Measurements from ENCODE around the gene HLA-DPA1. TPM values are rescaled to one million over a fixed set of nuclear protein-coding genes. Genes with fewer than 3 reads are reported as not detected.

HLA-DPA1 gene
- total and polyA plus RNA-seq, 2 donors (not counting 1 experiment from before 2014, with no cell fraction given): 1.5 to 9.1 TPM

DNA sequence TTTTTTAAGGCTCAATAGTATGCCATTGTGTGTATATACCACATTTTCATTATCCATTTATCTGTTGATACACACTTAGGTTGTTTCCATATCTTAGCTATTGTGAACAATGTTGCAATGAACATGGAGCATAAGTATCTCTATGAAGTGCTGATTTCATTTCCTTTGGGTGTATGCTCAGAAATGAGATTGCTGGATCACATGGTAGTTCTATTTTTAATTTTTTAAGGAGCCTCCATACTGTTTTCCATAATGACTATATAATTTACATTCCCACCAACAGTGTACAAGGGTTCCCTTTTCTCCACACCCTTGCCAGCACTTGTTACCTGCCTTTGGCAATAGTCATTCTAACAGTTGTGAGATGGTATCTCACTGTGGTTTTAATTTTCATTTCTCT, 48.9 kb downstream of the HLA-DPA1 start:
- no peaks in the 10 kb centered on the region for H3K79me2 ChIP-seq (ENCODE audit: control insufficient read depth, insufficient read depth, low read length)
- no peak overlapping the region for H2AFZ ChIP-seq (ENCODE audit: low read length)
- no peak overlapping the region for H3K4me3 ChIP-seq (replicated peaks in 1 of 4; ENCODE audit: control extremely low read depth in 1 of 4, insufficient read depth in 1 of 4, low read depth in 3 of 4, low read length in 4 of 4)
- no peaks in the 10 kb centered on the region for H3K36me3 ChIP-seq (ENCODE audit: control insufficient read depth, insufficient read depth, low read length)
- H3K27ac ChIP-seq (ENCODE audit: insufficient read depth, low read length): no peak overlapping the region
- peaks cover 3% of the 10 kb centered on the region for H3K27me3 ChIP-seq (ENCODE audit: control insufficient read depth, insufficient read depth, low read length)
- no peak overlapping the region for H3K9ac ChIP-seq (ENCODE audit: insufficient read depth, low read length)
- no peak overlapping the region for H3K4me2 ChIP-seq (ENCODE audit: extremely low read depth, insufficient read depth, low read length)
- no peak for DNase-seq (ENCODE audit: low read depth in 2 of 2)
- no peaks in the 10 kb centered on the region for H3K4me1 ChIP-seq (ENCODE audit: control insufficient read depth, extremely low read depth, insufficient read depth, low read length)
- no peak for TF ChIP-seq EZH2 (IDR thresholded peaks at IDR 0.05; ENCODE audit: low read length, missing control alignments)
- TF ChIP-seq, protein P1, sequence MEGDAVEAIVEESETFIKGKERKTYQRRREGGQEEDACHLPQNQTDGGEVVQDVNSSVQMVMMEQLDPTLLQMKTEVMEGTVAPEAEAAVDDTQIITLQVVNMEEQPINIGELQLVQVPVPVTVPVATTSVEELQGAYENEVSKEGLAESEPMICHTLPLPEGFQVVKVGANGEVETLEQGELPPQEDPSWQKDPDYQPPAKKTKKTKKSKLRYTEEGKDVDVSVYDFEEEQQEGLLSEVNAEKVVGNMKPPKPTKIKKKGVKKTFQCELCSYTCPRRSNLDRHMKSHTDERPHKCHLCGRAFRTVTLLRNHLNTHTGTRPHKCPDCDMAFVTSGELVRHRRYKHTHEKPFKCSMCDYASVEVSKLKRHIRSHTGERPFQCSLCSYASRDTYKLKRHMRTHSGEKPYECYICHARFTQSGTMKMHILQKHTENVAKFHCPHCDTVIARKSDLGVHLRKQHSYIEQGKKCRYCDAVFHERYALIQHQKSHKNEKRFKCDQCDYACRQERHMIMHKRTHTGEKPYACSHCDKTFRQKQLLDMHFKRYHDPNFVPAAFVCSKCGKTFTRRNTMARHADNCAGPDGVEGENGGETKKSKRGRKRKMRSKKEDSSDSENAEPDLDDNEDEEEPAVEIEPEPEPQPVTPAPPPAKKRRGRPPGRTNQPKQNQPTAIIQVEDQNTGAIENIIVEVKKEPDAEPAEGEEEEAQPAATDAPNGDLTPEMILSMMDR (conservative IDR thresholded peaks at IDR 0.05 in 1 of 2, IDR thresholded peaks at IDR 0.05 in 1 of 2; ENCODE audit: low read depth in 1 of 2, low read length in 2 of 2): no peak
- H4K20me1 ChIP-seq (ENCODE audit: control insufficient read depth, extremely low read depth, insufficient read depth, low read length): no peaks in the 10 kb centered on the region
- H3K9me3 ChIP-seq (ENCODE audit: control insufficient read depth, insufficient read depth, low read depth, low read length): no peaks in the 10 kb centered on the region

DNA sequence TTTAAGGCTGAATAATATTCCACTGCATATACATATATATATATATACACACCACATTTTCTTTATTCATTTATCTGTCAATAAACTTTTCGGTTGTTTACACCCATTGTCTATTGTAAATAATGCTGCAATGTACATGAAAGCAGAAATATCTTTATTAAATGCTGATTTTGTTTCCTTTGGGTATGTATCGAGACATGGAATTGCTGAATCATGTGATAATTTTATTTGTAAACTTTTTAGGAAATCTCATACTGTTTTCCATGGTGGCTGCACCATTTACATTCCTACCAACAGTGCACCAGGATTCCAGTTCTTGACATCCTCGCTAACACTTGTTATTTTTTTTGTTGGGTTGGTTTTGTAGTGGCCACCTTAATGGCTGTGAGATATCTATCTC, 49.9 kb downstream of the HLA-DPA1 start:
- H3K9me3 ChIP-seq (ENCODE audit: control insufficient read depth, insufficient read depth, low read depth, low read length): no peaks in the 10 kb centered on the region
- H3K79me2 ChIP-seq (ENCODE audit: control insufficient read depth, insufficient read depth, low read length): no peaks in the 10 kb centered on the region
- H3K27me3 ChIP-seq (ENCODE audit: control insufficient read depth, insufficient read depth, low read length): no peaks in the 10 kb centered on the region
- no peak for DNase-seq (ENCODE audit: low read depth in 2 of 2)
- H4K20me1 ChIP-seq (ENCODE audit: control insufficient read depth, extremely low read depth, insufficient read depth, low read length): no peaks in the 10 kb centered on the region
- no peak overlapping the region for H2AFZ ChIP-seq (ENCODE audit: low read length)
- H3K4me1 ChIP-seq (ENCODE audit: control insufficient read depth, extremely low read depth, insufficient read depth, low read length): no peaks in the 10 kb centered on the region
- no peak for TF ChIP-seq EZH2 (IDR thresholded peaks at IDR 0.05; ENCODE audit: low read length, missing control alignments)
- TF ChIP-seq, protein P1 (conservative IDR thresholded peaks at IDR 0.05 in 1 of 2, IDR thresholded peaks at IDR 0.05 in 1 of 2; ENCODE audit: low read depth in 1 of 2, low read length in 2 of 2): no peak
- no peak overlapping the region for H3K9ac ChIP-seq (ENCODE audit: insufficient read depth, low read length)
- H3K4me3 ChIP-seq (replicated peaks in 1 of 4; ENCODE audit: control extremely low read depth in 1 of 4, insufficient read depth in 1 of 4, low read depth in 3 of 4, low read length in 4 of 4): no peak overlapping the region
- no peak overlapping the region for H3K27ac ChIP-seq (ENCODE audit: insufficient read depth, low read length)
- no peaks in the 10 kb centered on the region for H3K36me3 ChIP-seq (ENCODE audit: control insufficient read depth, insufficient read depth, low read length)
- H3K4me2 ChIP-seq (ENCODE audit: extremely low read depth, insufficient read depth, low read length): no peak overlapping the region

DNA sequence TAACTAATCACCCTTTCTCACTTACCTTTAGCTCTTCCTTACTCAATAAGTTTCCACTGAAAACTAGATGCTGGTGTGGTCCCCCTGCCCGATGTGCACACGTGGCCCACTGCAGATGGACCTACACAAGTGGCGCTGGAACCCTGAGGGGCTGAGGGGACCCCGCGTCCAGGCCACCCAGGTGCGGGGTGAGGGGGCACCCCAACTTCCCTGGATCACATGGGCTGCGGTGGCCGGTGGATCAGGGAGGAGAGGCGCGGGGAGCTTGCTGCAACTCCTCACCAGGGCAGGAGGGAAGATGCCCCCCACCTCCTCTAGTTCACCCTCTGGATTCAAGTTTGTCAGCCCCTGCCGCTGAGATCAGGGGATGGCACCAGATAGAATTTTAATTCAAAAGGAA, 51.5 kb downstream of the HLA-DPA1 start:
- no peak overlapping the region for H3K9ac ChIP-seq (ENCODE audit: insufficient read depth, low read length)
- H3K4me3 ChIP-seq (replicated peaks in 1 of 4; ENCODE audit: control extremely low read depth in 1 of 4, insufficient read depth in 1 of 4, low read depth in 3 of 4, low read length in 4 of 4): no peak overlapping the region
- H2AFZ ChIP-seq (ENCODE audit: low read length): no peak overlapping the region
- no peaks in the 10 kb centered on the region for H3K9me3 ChIP-seq (ENCODE audit: control insufficient read depth, insufficient read depth, low read depth, low read length)
- no peaks in the 10 kb centered on the region for H4K20me1 ChIP-seq (ENCODE audit: control insufficient read depth, extremely low read depth, insufficient read depth, low read length)
- no peaks in the 10 kb centered on the region for H3K4me1 ChIP-seq (ENCODE audit: control insufficient read depth, extremely low read depth, insufficient read depth, low read length)
- no peak for DNase-seq (ENCODE audit: low read depth in 2 of 2)
- peaks cover 9% of the 10 kb centered on the region for H3K27me3 ChIP-seq (ENCODE audit: control insufficient read depth, insufficient read depth, low read length)
- no peak overlapping the region for H3K4me2 ChIP-seq (ENCODE audit: extremely low read depth, insufficient read depth, low read length)
- H3K79me2 ChIP-seq (ENCODE audit: control insufficient read depth, insufficient read depth, low read length): no peaks in the 10 kb centered on the region
- no peaks in the 10 kb centered on the region for H3K36me3 ChIP-seq (ENCODE audit: control insufficient read depth, insufficient read depth, low read length)
- no peak for TF ChIP-seq EZH2 (IDR thresholded peaks at IDR 0.05; ENCODE audit: low read length, missing control alignments)
- TF ChIP-seq, protein P1 (conservative IDR thresholded peaks at IDR 0.05 in 1 of 2, IDR thresholded peaks at IDR 0.05 in 1 of 2; ENCODE audit: low read depth in 1 of 2, low read length in 2 of 2): no peak
- no peak overlapping the region for H3K27ac ChIP-seq (ENCODE audit: insufficient read depth, low read length)
